B cell (primary cell): ENCODE data around the gene SCRN2. TPM values are rescaled to one million over a fixed set of nuclear protein-coding genes. Genes with fewer than 3 reads are reported as not detected.

Source experiments
- ATAC-seq: fragments of 200-7000 bp; cut with Tn5 transposase; one replicate; pipeline ENCODE4 v1.10.0; 2021; ENCODE audit warnings: low read depth, mild to moderate bottlenecking, moderate number of reproducible peaks, moderate library complexity
- CTCF ChIA-PET: fragments of 350-600 bp; sonication (Branson Sonifier 250); formaldehyde crosslinking; loops from one replicate; lab custom pipeline; 2021; ENCODE audit warnings: antibody characterized with exemption, inconsistent platforms; lab: Charles Lee
- POLR2A ChIA-PET: fragments of 350-600 bp; sonication (Branson Sonifier 250); formaldehyde crosslinking; loops from one replicate; lab custom pipeline; 2021; ENCODE audit warnings: antibody characterized with exemption; lab: Charles Lee
- DNase-seq: peaks from one replicate; pipeline ENCODE4 v3.0.0; 2013
- H2AFZ ChIP-seq: 2 replicates; pipeline ENCODE4 v1.6.1; 2012; ENCODE audit warnings: mild to moderate bottlenecking, low read depth, low read length; ENCODE audit not compliant: insufficient read depth, poor library complexity, severe bottlenecking
- H3K27ac ChIP-seq, 2 donors: 1 replicate in 1 of 2; 2 replicates in 1 of 2; pipeline ENCODE4 v1.5.1; 2012 to 2013; ENCODE audit warnings: low read length in 2 of 2, mild to moderate bottlenecking in 2 of 2, moderate library complexity in 1 of 2
- H3K27me3 ChIP-seq, 4 experiments: fragments of 200-600 bp in 1 of 4; sonication (generic) in 1 of 4; replicated peaks in 1 of 4; 1 replicate in 2 of 4; 2 replicates in 2 of 4; pipeline versions ENCODE4 v1.6.1 to v1.7.0; 2013 to 2016; ENCODE audit warnings: low read length in 3 of 4, mild to moderate bottlenecking in 2 of 4, mixed read lengths in 1 of 4, moderate library complexity in 1 of 4; ENCODE audit not compliant: insufficient read depth in 4 of 4, control insufficient read depth in 3 of 4; ENCODE audit errors: control extremely low read depth in 1 of 4
- H3K36me3 ChIP-seq, 2 experiments: replicated peaks in 1 of 2; 1 replicate in 1 of 2; 2 replicates in 1 of 2; pipeline versions ENCODE4 v1.6.1 to v1.7.1; 2013; ENCODE audit warnings: low read length in 1 of 2; ENCODE audit not compliant: insufficient read depth in 2 of 2, control insufficient read depth in 1 of 2; ENCODE audit errors: control extremely low read depth in 1 of 2, extremely low read depth in 1 of 2
- H3K4me1 ChIP-seq, 2 donors: fragments of 200-600 bp in 1 of 2; sonication (generic) in 1 of 2; 1 replicate in 1 of 2; 2 replicates in 1 of 2; pipeline versions ENCODE4 v1.5.1 to v1.6.1; 2013 to 2017; ENCODE audit warnings: low read length in 2 of 2; ENCODE audit not compliant: control insufficient read depth in 2 of 2, insufficient read depth in 2 of 2
- H3K4me2 ChIP-seq: replicated peaks from 2 replicates; pipeline ENCODE3; 2012; ENCODE audit warnings: mild to moderate bottlenecking, low read depth, low read length; ENCODE audit not compliant: poor library complexity, severe bottlenecking
- H3K4me3 ChIP-seq, 5 experiments: fragments of 200-600 bp in 1 of 5; sonication (generic) in 1 of 5; 1 replicate in 3 of 5; 2 replicates in 2 of 5; pipeline versions ENCODE4 v1.5.1 to v1.7.0; 2011 to 2016; ENCODE audit warnings: low read length in 4 of 5, mild to moderate bottlenecking in 4 of 5, low read depth in 2 of 5, control low read depth in 1 of 5, moderate library complexity in 1 of 5; ENCODE audit not compliant: insufficient read depth in 1 of 5; ENCODE audit errors: control extremely low read depth in 1 of 5, extremely low read depth in 1 of 5
- H3K79me2 ChIP-seq: fragments of 200-600 bp; sonication (generic); one replicate; pipeline ENCODE4 v1.6.0; 2016; ENCODE audit warnings: low read length; ENCODE audit not compliant: control insufficient read depth, insufficient read depth
- H3K9ac ChIP-seq: fragments of 200-600 bp; sonication (generic); 2 replicates; pipeline ENCODE4 v1.6.1; 2017; ENCODE audit warnings: mild to moderate bottlenecking, low read length, moderate library complexity
- H3K9me3 ChIP-seq, 3 donors: one replicate each; pipeline versions ENCODE4 v1.6.1 to v1.7.1; 2013; ENCODE audit warnings: low read length in 2 of 3; ENCODE audit not compliant: control insufficient read depth in 2 of 3, insufficient read depth in 1 of 3; ENCODE audit errors: control extremely low read depth in 1 of 3
- H4K20me1 ChIP-seq: 2 replicates; pipeline ENCODE4 v1.6.0; 2012; ENCODE audit warnings: mild to moderate bottlenecking, low read length; ENCODE audit not compliant: insufficient read depth, control insufficient read depth, poor library complexity, severe bottlenecking
- H3K27ac Mint-ChIP-seq: one replicate; pipeline ENCODE4 v1.8.0; 2021; ENCODE audit warnings: mixed read lengths
- H3K27me3 Mint-ChIP-seq: one replicate; pipeline ENCODE4 v1.8.0; 2021; ENCODE audit warnings: mixed read lengths
- H3K4me1 Mint-ChIP-seq: one replicate; pipeline ENCODE4 v1.8.0; 2021; ENCODE audit warnings: mixed read lengths
- H3K4me3 Mint-ChIP-seq: one replicate; pipeline ENCODE4 v1.8.0; 2021; ENCODE audit warnings: mixed read lengths
- H3K9me3 Mint-ChIP-seq: one replicate; pipeline ENCODE4 v1.8.0; 2022; ENCODE audit warnings: mixed read lengths; ENCODE audit not compliant: insufficient read depth
- CTCF ChIP-seq: fragments of 200-600 bp; IDR thresholded peaks from one replicate; pipeline ENCODE4 v1.8.0; 2022; ENCODE audit warnings: antibody characterized with exemption, mild to moderate bottlenecking
- EZH2 ChIP-seq: IDR thresholded peaks from 2 replicates; pipeline ENCODE4 v1.6.1; 2012; ENCODE audit warnings: borderline replicate concordance, low read depth, mild to moderate bottlenecking, moderate library complexity, low read length; ENCODE audit not compliant: insufficient read depth, poor library complexity, severe bottlenecking
- WGBS: methylation state at CpG from one replicate; pipeline ENCODE4 v1.1.5; 2013; ENCODE audit warnings: missing lambda C conversion rate; ENCODE audit not compliant: insufficient coverage; 5-methylcytosine and 5-hydroxymethylcytosine counted together
- intact Hi-C: fragments of 100-400 bp; cut with micrococcal nuclease; formaldehyde crosslinking; loops from one replicate; pipeline ENCODE4 v1.10.0; 2022
- polyA plus RNA-seq: library from polyadenylated mRNA; depleted of rRNA; stranded (reverse); fragments of >200 nt; gene quantifications from 2 replicates; pipeline ENCODE4 v1.2.3, GENCODE V29; 2012
- total RNA-seq, 2 donors: library from RNA; stranded (reverse); fragments of 120-200 nt in 1 of 2; gene quantifications; 1 replicate in 1 of 2; 2 replicates in 1 of 2; pipeline versions ENCODE4 v1.2.3 to v1.2.4, GENCODE V29; 2013 to 2022

SCRN2 gene
- total and polyA plus RNA-seq, 2 donors (not counting 1 experiment from before 2014, with no cell fraction given), result 47.8 to 71.9 TPM

DNA sequence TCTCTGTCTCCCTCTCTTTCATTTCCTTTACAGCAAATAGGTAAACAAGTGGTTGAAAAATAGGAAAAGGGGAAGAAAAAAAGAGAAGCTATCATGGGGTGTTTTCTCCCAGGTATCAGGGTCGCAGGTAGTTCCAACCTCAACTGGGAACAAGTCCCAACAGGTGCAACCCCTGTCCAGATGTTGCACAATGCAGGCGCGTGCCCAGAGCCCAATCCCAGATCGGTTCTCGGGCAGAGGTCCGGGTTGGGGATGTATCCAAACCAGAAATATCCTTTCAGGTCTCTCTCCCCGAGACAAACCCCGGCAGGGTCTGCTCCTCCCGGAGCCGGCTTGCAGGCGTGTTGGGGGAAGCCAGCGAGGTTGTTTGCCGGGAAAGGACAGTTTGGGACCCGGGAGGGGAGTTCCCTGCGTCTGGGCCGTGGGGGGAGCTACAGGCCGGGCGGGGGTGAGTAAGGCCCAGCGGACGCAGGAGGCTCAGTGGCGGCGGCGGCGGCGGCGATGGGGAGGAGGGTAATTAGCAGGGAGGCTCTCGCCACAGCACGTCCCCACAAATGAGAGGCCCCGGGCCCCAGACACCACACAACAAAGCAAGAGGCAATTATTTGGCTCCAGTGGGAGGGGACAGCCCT is 31.1 kb upstream of the SCRN2 start:
- Mint-ChIP-seq H3K9me3 (no peaks in the 10 kb centered on the region), H3K27ac (no peak overlapping the region), H3K27me3 (peaks cover 53% of the 10 kb centered on the region), H3K4me3 (no peak overlapping the region), H3K4me1 (peaks cover 5% of the 10 kb centered on the region)
- Histone ChIP-seq H3K27ac (no peak overlapping the region), H3K9ac (no peak overlapping the region), H3K4me3 (no peak overlapping the region), H3K27me3 (peaks cover 0 to 62% (median 23%) of the 10 kb centered on the region in 4 experiments), H3K9me3 (no peaks in the 10 kb centered on the region), H3K79me2 (no peaks in the 10 kb centered on the region), H4K20me1 (no peaks in the 10 kb centered on the region), H3K36me3 (no peaks in the 10 kb centered on the region), H3K4me1 (peaks cover 8 to 9% of the 10 kb centered on the region in 2 donors), H2AFZ (no peak overlapping the region), H3K4me2 (peak overlapping the region; percentile 51)
- WGBS, result 21% methylated on average over 15 of the region's 29 CpGs
- TF ChIP-seq EZH2, result no peak
- TF ChIP-seq CTCF, result no peak
- ChIA-PET CTCF (interaction anchor here (0.7 to 4.0 kb wide), 2 partner anchors 17 to 61 kb away, joined by 3 to 12 read pairs; no protein-coding TSS in a partner anchor), POLR2A (no interaction called here)
- DNase-seq, result no peak
- no peak for ATAC-seq
- intact Hi-C loops, result no loop called here

DNA sequence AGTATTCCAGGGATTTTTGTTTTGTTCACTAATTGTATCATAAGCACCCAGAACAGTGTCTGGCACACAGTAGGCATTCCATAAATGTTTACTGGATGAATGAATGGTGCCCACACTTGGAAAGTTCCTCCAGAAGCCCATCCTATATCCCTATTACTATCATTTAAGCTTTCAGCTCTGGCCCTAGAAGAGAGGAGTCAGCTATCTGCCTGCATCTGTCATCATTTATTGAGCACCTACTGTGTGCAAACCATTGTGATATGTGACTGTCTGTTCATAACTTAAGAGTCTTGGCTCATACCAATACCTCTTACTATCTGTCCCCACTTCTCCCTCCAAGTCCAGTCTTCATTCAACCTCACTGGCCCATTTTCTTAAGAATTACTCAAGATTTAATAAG is 30.0 kb upstream of the SCRN2 start:
- no peak for DNase-seq
- Mint-ChIP-seq H3K9me3 (no peaks in the 10 kb centered on the region), H3K27me3 (peaks cover 58% of the 10 kb centered on the region), H3K27ac (no peak overlapping the region), H3K4me1 (peaks cover 5% of the 10 kb centered on the region), H3K4me3 (no peak overlapping the region)
- no peaks in the 10 kb centered on the region for H3K79me2 ChIP-seq
- no peak overlapping the region for H3K27ac ChIP-seq
- H3K9me3 ChIP-seq, result no peaks in the 10 kb centered on the region
- POLR2A ChIA-PET, result no interaction called here
- no peak for ATAC-seq
- intact Hi-C loops, result no loop called here
- no peaks in the 10 kb centered on the region for H3K36me3 ChIP-seq
- CTCF ChIA-PET, result interaction anchor here (0.7 to 4.0 kb wide), 2 partner anchors 18 to 78 kb away, joined by 3 to 12 read pairs; no protein-coding TSS in a partner anchor
- H4K20me1 ChIP-seq, result no peaks in the 10 kb centered on the region
- H3K4me3 ChIP-seq, result no peak overlapping the region
- no peak overlapping the region for H2AFZ ChIP-seq
- TF ChIP-seq CTCF, result no peak
- no peak for TF ChIP-seq EZH2
- H3K4me1 ChIP-seq, result peaks cover 8 to 9% of the 10 kb centered on the region in 2 donors
- peaks cover 0 to 62% (median 23%) of the 10 kb centered on the region in 4 experiments for H3K27me3 ChIP-seq
- no peak overlapping the region for H3K9ac ChIP-seq
- H3K4me2 ChIP-seq, result no peak overlapping the region
